Measurements from ENCODE around the gene CELA3B. TPM values are rescaled to one million over a fixed set of nuclear protein-coding genes. Genes with fewer than 3 reads are reported as not detected.

The CELA3B gene
- total and polyA plus RNA-seq, 3 donors from 2014 or later, result 0.34 to 0.63 TPM; not detected in 1

DNA sequence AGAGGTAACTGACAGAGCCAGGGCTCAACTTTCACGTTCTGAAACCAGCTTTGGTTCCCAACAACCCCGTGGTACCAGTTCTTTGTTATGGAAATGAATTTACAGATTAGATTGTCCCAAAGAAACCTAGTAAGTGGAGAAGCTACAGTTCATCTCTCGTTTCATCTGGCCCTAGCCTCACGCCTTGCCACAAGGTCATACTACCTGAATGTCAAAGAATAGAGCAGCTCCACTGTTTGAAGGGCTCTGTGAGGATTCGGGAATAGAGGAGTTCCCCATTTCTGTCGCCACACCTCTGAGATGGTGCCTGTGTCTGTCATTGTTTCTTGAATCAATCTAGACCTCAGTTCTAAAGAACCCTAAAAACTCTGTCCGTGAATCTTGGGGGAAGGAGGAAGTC, 60.7 kb downstream of the CELA3B start:
- 69 to 72% methylated on average over 7 of the region's 7 CpGs for WGBS, 2 donors
- intact Hi-C loops (cut with DNase I; ENCODE audit: low total_unique reads), result no loop called here
- Histone ChIP-seq H3K4me1 (no peaks in the 10 kb centered on the region), H3K27me3 (no peaks in the 10 kb centered on the region), H3K36me3 (ENCODE audit: low read depth, missing control alignments) (no peaks in the 10 kb centered on the region), H3K27ac (no peak overlapping the region), H3K4me3 (no peak overlapping the region), H3K9me3 (no peaks in the 10 kb centered on the region)
- DNase-seq, result no peak
- TF ChIP-seq, protein P1, sequence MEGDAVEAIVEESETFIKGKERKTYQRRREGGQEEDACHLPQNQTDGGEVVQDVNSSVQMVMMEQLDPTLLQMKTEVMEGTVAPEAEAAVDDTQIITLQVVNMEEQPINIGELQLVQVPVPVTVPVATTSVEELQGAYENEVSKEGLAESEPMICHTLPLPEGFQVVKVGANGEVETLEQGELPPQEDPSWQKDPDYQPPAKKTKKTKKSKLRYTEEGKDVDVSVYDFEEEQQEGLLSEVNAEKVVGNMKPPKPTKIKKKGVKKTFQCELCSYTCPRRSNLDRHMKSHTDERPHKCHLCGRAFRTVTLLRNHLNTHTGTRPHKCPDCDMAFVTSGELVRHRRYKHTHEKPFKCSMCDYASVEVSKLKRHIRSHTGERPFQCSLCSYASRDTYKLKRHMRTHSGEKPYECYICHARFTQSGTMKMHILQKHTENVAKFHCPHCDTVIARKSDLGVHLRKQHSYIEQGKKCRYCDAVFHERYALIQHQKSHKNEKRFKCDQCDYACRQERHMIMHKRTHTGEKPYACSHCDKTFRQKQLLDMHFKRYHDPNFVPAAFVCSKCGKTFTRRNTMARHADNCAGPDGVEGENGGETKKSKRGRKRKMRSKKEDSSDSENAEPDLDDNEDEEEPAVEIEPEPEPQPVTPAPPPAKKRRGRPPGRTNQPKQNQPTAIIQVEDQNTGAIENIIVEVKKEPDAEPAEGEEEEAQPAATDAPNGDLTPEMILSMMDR (IDR thresholded peaks at IDR 0.05), result no peak
- TF ChIP-seq POLR2A (IDR thresholded peaks at IDR 0.05), result no peak

DNA sequence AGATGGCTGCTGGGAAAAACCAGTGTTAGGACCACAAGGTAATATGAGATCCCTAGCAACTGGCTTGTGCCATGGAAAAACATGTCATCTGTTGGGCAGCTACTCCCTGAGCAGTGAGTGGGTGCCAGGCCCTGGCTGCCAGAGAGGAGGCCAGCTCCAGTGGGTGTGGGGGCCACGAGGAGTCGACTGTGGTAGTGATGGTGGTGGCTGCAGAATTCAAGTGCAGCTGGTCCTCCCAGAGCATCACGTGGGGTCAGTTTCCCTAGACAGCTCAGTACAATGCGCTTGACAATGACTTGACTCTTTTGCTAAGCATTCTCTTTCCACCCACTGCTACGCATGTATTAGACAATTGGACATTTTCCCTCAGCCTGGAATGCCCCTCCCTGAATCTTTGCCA, 61.2 kb downstream of the CELA3B start:
- H3K27me3 ChIP-seq, result no peaks in the 10 kb centered on the region
- no peaks in the 10 kb centered on the region for H3K36me3 ChIP-seq (ENCODE audit: low read depth, missing control alignments)
- no peak overlapping the region for H3K27ac ChIP-seq
- intact Hi-C loops (cut with DNase I; ENCODE audit: low total_unique reads), result no loop called here
- DNase-seq, result no peak
- TF ChIP-seq POLR2A (IDR thresholded peaks at IDR 0.05), result no peak
- TF ChIP-seq, protein P1 (IDR thresholded peaks at IDR 0.05), result no peak
- H3K4me1 ChIP-seq, result no peaks in the 10 kb centered on the region
- 89 to 92% methylated on average over 5 of the region's 5 CpGs for WGBS, 2 donors
- no peaks in the 10 kb centered on the region for H3K9me3 ChIP-seq
- no peak overlapping the region for H3K4me3 ChIP-seq

Small RNA genes within 50 kb of the gene (small RNA-seq; reads per million reads assigned to genes)
- gene RN7SL186P, result 0 reads per million in 2 donors
- gene RN7SL386P, result 0 reads per million in 2 donors
- 0 reads per million in 2 donors for gene RNU6-1022P
- gene RNU6-776P, result 0 reads per million in 2 donors

Other genes with a start within 250 kb of the CELA3B start
- gene USP48, start 193.9 kb upstream of the CELA3B start, total RNA-seq, result 10 to 100 TPM; 63.0 to 66.2 TPM
- 33.3 TPM for gene USP48, start 193.9 kb upstream of the CELA3B start, polyA plus RNA-seq (ENCODE audit: insufficient read depth, low read depth, low replicate concordance)
- 1 to 10 TPM; 1.9 TPM for gene LDLRAD2, start 164.8 kb upstream of the CELA3B start, total RNA-seq
- 1.3 TPM for gene LDLRAD2, start 164.8 kb upstream of the CELA3B start, polyA plus RNA-seq (ENCODE audit: insufficient read depth, low read depth, low replicate concordance)
- gene HSPG2, start 39.7 kb upstream of the CELA3B start, total RNA-seq, result 10 to 100 TPM; 51.8 to 54.2 TPM
- gene HSPG2, start 39.7 kb upstream of the CELA3B start, polyA plus RNA-seq (ENCODE audit: insufficient read depth, low read depth, low replicate concordance), result 72.1 TPM
- gene CELA3A, start 24.6 kb downstream of the CELA3B start, total RNA-seq, result not detected
- gene CELA3A, start 24.6 kb downstream of the CELA3B start, polyA plus RNA-seq (ENCODE audit: insufficient read depth, low read depth, low replicate concordance), result not detected
- 100 to 1,000 TPM; 139 to 147 TPM for gene CDC42, start 75.7 kb downstream of the CELA3B start, total RNA-seq
- gene CDC42, start 75.7 kb downstream of the CELA3B start, polyA plus RNA-seq (ENCODE audit: insufficient read depth, low read depth, low replicate concordance), result 152 TPM
- gene WNT4, start 166.1 kb downstream of the CELA3B start, total RNA-seq, result under 1 TPM; 0.55 to 0.74 TPM
- 3.2 TPM for gene WNT4, start 166.1 kb downstream of the CELA3B start, polyA plus RNA-seq (ENCODE audit: insufficient read depth, low read depth, low replicate concordance)